Activated CD8-positive, alpha-beta memory T cell treated with anti-CD3 and anti-CD28 coated beads for 36 hours (primary cell): ENCODE results near the gene DLX4. TPM values are rescaled to one million over a fixed set of nuclear protein-coding genes. Genes with fewer than 3 reads are reported as not detected.

ENCODE experiments used
- CTCF ChIA-PET: fragments of 350-600 bp; sonication (Branson Sonifier 250); formaldehyde crosslinking; loops from one replicate; lab custom pipeline; 2021; ENCODE audit warnings: antibody characterized with exemption; lab: Charles Lee
- POLR2A ChIA-PET: fragments of 350-600 bp; sonication (Branson Sonifier 250); formaldehyde crosslinking; loops from one replicate; lab custom pipeline; 2021; ENCODE audit warnings: antibody characterized with exemption; lab: Charles Lee
- total RNA-seq, 2 experiments: library from RNA; stranded (reverse); gene quantifications; one replicate each; pipeline ENCODE4 v1.2.3, GENCODE V29; 2021

The DLX4 gene, protein sequence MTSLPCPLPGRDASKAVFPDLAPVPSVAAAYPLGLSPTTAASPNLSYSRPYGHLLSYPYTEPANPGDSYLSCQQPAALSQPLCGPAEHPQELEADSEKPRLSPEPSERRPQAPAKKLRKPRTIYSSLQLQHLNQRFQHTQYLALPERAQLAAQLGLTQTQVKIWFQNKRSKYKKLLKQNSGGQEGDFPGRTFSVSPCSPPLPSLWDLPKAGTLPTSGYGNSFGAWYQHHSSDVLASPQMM
- total RNA-seq, result under 1 TPM; 0.67 to 0.97 TPM

DNA sequence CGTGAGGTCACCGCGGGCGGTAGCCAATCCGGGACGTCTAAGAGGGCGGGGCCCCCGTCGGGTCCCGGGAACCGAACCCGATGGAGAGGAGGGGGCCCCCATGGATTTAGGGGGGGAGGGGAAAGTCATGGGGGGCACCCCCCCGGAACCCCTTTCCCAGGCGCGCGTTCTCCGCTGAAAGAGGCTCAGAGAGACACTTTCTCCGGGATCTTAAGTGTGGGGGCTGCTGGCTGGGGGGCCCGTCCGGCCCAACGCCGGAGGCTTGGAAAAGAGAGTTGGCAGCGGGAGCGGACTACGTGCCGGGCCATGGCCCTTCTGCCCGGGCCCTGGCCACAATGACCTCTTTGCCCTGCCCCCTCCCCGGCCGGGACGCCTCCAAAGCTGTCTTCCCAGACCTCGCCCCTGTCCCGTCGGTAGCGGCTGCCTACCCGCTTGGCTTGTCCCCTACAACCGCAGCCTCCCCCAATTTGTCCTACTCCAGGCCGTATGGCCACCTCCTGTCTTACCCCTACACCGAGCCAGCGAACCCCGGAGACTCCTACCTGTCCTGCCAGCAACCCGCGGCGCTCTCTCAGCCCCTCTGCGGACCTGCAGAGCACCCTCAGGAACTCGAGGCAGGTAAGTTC, at the start of gene DLX4:
Gene DLX4 (plus strand): TSS at position 57 of the 626 bp plus-strand sequence. CDS start 279 bp downstream, at position 336.
- CTCF ChIA-PET, result interaction anchor here (1.2 to 3.0 kb wide), 2 partner anchors 28 to 29 kb away, joined by 3 to 13 read pairs; no protein-coding TSS in a partner anchor
- POLR2A ChIA-PET, result no interaction called here

DNA sequence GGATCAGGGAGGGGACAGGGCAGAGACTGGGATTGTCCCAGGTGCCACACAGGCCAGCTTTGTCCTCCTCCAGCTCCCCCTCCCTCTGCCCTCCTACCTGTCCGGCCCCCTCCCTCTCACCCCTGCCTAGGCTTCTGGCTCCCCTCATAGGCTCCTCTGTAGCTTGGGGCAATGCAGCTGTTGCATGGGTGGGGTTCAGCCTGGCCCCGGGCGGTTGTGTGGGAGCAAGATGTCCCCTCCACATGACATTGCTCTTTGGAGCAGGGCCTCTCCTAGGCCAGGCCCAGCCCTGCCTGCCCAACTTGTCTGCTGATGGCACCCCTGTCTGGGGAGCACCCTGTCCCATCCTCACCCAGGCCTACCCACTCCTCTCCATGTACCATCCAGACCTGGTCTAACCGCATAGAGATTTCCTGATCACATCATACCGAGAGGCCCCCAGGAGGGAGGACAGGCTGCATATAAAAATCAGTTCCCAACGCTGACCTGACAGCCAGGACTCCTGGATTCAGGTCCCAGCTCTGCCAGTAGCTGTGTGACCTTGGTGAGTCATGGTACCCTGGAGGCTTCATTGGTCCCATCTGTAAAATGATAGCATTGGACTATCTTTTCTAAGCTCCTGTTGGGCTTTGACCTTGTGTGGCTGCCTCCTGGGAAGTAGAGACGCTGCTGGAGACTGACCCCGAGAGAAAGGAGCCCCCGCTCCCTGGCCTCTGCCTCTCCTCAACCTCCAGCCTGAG, 48.8 kb upstream of the DLX4 start:
- POLR2A ChIA-PET, result no interaction called here
- CTCF ChIA-PET, result no interaction called here

DNA sequence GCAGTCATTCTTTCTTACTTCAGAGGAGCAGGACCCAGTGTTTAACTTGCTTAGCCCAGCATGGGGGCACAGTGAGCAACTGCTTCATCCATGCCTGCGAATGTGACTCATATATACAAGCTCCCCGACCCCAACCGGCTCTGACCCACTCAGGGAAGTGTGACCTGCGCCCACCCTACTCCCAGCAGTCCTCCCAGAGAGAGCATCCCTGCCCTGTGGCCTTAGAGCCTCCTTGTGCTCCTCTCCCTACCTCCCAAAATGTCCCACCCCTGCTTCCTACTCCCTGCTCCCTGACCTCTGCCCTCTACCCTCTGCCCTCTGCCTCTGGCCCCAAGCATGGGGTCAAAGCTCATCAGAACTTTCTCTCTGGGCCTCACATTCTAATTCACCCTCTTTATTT, 46.9 kb upstream of the DLX4 start:
- CTCF ChIA-PET, result interaction anchor here (0.6 kb wide), 1 partner anchor 16 kb away, joined by 4 read pairs; no protein-coding TSS in a partner anchor
- POLR2A ChIA-PET, result no interaction called here

DNA sequence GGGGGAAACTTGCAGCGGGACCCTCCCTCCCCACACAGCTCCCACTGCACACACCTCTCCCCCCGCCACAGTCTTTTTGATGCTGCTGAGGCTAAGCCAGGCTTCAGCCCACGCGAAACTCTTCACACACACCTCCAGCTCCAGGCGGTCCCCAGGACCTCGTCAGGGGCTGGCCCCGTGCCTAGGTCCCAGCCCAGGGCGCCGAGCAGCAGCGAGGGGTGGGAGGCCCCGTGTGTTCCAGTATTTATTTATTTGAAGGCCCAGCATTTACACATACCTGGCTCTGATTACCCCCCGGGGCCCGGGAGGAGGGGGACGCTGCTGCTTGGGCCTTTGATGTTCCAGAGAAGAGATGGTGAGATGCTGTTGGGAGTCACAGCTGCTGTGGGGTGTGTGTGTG, 44.9 kb upstream of the DLX4 start:
- POLR2A ChIA-PET, result no interaction called here
- CTCF ChIA-PET, result no interaction called here

DNA sequence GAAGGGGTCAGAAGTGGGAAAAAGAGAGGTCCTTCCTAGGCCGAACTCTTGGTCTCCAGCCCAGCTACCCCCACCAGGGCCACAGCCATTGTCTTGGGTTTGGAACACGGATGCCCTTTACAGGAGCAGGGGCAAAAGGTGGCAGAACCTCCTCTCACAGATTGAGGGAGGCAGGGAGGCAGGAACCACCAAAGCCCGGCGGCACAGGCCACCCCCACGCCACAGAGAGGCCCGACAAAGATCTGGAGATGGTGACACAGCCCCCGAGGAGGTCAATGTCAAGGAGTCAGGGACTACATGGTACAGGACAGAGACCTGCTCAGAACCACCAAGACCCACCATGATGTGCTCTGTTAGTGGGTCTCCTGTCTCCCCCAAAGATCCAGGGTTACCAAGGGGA, 44.4 kb upstream of the DLX4 start:
- POLR2A ChIA-PET, result no interaction called here
- CTCF ChIA-PET, result no interaction called here

DNA sequence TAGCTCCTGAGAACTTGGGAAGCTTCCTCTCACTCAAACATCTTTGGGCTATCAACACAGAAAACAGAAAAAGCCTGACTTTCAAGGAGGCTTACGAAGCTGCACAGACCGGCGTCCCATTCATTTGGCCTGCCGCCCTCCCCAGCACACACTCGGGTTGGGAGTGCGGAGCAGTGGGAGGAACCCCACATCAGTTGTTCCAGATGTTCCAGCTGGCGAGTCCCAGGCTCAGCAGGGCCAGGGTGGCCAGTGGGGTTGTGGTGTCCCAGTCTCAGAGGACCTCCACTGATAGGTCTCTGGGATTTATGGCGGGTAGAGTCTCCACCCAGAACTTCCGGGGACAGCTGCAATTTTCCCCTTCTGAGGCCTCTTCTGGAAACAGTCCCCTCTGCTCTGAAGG, 43.1 kb upstream of the DLX4 start:
- CTCF ChIA-PET, result no interaction called here
- POLR2A ChIA-PET, result no interaction called here

DNA sequence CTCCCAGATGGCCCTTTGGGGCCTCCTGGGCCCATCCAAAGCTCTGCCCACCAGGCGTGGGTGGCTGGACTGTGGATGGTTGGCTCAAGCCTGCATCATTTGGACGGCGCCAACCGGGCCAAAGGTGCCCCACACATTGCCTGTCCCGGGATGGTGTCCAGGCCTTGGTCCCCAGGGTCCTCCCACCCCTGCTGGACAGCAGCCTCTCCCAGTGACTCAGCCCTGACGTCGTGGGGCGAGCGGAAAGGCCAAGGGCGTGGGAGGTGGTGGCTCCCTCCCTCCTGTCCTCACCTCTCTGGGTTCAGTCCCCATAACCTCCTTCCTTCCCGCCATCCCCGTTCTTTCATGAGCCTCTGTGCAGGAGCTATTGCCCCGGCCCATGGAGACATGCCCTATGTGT, 42.1 kb upstream of the DLX4 start:
- POLR2A ChIA-PET, result no interaction called here
- CTCF ChIA-PET, result no interaction called here

DNA sequence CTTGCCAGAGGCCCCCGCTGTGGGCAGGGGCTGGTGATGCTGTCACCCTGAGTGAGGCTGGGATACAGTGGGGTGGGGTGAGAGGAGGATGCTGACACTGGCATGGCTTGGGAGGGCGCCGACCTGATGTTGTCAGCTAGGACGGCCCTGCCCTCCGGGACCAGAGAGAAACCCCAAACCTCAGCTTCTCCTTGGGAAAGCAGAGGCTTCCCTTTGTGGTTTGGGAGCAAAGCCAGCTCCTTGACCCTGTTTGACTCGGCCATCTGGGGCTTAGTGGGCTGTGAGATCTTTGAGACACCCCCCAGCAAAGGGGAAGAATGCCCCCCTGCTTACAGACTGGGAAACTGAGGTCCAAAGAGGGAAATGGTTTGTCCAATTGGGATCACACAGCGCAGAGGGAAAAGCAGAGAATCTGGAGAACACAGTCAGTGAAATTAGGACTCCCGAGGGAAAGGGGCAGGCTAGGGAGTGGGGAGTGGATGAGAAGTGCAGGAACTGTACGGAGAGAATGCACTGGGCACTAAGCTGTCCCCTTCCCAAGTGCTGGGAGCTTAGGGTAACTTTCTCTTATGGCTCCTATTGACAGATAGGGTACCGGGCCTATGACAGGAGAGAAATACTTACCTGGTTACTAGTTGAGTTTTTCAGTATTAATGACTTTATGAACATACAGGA, 40.7 kb upstream of the DLX4 start:
- CTCF ChIA-PET, result interaction anchor here (0.8 kb wide), 1 partner anchor 70 kb away, joined by 3 read pairs; no protein-coding TSS in a partner anchor
- POLR2A ChIA-PET, result no interaction called here

DNA sequence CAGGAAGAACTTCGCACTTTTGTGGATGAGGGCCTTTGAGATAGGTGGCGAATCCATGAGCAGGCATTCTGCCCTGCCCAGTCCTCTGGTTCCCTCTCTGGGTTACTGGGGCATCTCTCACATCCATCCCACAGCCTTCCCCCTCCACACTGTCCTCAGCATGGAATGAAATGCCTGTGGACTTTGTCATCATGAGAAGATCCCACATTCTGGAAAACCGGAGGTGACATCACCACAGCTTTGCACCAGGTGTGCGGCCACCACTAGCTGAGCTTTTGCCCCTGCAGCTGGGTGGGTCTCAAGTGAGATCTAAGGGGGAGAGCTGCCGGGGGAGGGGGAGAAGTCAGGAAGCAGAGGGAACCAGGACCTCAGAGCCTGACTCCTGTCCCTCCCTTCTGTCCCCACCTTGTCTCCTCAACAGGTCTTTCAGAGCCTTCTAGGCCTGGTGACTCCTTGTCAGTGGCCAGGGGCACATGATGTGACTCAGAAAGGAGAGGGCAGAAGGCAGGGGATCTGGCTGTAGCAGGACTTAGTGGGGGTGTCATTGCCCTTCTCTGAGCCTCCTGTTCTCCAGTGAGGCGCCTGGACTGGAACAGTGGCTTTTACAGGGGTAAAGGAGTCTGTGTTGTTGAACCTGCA, 40.0 kb upstream of the DLX4 start:
- POLR2A ChIA-PET, result no interaction called here
- CTCF ChIA-PET, result no interaction called here

DNA sequence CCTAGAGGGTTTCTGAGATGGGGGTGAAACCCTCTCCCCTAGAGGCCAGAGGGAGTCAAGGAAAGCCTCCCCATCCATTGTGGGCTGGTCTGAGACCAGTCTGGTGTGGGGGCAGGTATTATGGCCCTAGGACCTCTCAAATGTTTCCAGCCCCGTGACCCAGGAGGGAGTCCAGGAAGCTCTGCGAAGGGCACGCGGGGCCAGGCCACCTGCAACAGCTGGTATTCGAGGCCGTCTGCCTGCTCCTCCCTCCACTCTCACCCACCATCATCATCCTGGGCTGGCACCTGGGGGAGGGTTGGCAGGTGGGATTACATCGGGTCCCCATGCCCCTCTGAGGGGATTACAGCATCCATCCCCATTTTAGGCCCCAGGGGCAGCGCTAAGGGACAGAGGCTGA, 38.1 kb upstream of the DLX4 start:
- ChIA-PET CTCF (interaction anchor here (1.1 kb wide), 1 partner anchor 20 kb away, joined by 3 read pairs; no protein-coding TSS in a partner anchor), POLR2A (no interaction called here)

DNA sequence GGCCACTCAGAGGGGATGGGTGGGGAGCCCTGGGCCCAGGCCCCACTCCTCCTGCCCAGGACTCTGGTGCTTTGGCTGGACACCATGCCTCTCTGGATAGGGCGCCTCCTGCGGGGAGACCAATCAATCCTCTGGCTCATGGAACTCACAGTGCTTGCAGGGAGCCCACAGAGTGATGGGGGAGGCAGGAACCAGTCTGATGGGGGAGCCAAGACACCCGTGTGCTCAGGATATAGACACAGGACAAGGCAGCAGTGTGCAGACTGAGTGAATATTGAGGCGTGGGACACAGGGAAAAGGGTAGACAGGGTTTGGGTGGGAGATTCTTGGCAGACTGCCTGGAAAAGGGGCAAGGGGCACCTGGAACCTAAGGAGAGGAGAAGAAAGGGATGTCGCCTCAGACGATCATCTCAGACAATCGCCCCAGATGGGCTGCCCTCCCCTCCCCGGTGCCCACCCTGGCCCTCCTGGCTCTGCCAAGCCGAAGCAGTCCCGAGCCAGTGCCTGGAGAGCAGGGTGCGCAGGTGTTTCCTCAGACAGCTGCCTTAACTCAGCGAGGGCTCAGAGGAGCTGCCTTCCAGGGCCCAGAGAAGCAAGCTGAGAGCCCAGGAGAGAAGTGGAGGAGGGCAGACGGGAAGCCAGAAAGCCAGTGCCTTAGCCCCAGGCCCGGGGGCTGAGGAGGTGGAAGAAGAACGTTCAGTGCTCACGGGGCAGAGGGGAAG, 37.4 kb upstream of the DLX4 start:
- CTCF ChIA-PET, result no interaction called here
- POLR2A ChIA-PET, result no interaction called here

DNA sequence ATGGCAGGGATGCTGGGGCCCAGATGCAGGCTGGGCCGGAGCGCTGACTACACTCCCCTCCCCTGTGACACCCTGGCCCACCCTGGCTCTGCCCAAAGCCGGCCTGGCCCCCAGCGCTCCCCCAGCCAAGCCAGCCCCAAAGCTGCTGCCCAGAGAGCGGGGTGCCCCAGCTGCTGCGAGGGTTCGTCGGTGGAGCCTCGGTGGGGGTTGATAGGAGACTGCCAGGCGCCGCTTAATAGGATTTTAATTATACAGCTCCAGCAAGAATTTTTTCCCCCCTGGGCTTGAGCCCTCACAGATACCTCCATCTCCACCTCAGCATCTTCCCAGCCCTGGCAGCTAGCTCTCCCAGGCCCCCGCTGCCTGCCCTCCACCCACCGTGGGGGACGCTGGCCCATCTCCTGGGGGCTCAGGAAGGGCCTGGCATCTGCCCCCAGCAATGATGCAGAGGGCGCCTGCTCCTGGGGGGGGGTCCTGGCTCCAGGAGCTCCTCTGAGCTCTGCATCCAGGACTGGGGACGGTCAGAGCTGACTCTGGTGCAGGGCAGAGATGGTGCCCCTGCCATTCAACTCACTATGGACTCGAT, 36.8 kb upstream of the DLX4 start:
- ChIA-PET CTCF (no interaction called here), POLR2A (no interaction called here)

DNA sequence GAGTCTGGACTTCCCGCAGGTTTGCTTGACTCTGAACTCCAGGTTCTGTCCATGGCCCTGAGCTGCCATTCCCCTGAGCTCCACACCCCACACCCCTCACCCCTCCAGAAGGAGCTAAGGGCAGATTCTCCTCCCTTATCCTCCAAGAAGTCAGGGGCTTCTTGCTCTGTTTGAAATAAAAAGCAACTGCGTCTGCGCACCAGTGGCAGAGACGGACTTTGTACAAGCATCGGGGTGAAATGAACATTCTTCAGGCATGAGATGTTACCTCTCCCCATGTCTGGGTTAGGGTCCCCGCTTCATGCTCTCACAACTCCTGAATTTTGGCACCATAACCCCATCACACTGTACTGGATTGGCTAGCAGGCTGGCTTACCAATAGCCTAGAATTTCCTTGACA, 36.1 kb upstream of the DLX4 start:
- ChIA-PET POLR2A (no interaction called here), CTCF (no interaction called here)

DNA sequence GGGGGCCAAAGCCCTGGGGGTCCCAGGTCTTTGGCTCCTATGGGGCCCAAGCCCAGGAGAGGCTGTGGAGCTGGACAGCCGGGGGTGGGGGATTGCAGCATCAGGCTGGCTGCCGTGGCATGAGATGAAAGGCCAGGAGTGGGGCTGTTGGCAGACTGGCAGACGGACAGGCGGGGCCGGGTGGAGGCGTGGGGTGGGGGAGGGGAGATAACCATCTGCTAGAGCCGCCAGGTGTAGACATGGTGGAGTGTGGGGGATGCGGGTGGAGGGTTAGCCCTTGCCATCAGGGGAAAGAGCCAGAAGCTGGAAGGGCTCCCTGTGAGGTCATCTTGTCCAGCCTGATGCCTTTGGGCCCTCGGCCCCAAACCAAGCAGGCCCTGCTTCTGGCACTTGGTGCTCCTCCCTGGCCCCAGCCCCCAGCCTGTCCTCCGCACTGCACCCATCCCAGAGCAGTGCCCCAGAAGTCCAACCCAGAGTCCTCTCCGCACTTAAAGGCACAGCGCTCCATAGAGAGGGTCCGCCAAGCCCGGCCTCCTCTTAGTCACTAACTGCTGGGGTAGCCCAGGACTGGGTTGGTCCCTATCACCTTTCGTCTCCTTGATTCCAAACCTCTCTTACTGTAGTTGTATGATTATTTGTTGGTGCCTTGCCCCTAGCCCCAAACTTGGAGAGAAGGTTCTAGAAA, 33.3 kb upstream of the DLX4 start:
- ChIA-PET POLR2A (no interaction called here), CTCF (no interaction called here)

DNA sequence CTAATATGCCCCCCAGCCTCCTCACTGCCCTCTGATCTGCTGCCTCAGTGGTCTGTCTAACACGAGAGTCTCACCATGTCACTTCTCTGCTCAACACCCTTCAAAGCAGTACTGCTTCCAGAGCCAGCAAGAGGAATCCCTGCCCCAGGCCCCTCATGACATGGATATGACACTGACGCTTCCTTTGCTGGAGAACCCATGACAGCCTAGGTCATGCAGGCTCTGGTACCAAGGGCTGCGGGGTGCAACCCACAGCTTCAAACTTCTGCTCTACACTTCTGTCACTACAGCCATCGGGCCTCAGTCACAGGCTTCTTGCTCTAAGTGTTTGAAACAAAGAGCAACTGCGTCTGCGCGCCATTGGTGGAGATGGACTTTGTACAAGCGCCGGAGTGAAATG, 32.6 kb upstream of the DLX4 start:
- ChIA-PET CTCF (no interaction called here), POLR2A (no interaction called here)

DNA sequence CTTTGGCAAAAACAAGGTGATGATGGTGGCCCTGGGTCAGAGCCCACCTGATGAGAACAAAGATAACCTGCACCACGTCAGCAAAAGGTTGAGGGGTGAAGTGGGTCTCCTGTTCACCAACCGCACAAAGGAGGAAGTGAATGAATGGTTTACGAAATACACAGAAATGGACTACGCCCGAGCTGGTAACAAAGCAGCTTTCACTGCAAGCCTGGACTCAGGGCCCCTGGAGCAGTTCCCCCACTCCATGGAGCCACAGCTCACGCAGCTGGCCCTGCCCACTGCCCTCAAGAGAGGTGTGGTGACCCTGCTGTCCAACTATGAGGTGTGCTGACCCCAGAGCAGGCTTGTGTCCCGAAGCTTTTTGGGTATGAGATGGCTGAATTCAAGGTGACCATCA, 29.7 kb upstream of the DLX4 start:
- POLR2A ChIA-PET, result no interaction called here
- CTCF ChIA-PET, result interaction anchor here (1.3 to 2.1 kb wide), 3 partner anchors 13 to 57 kb away, joined by 4 to 6 read pairs (median 4); no protein-coding TSS in a partner anchor

DNA sequence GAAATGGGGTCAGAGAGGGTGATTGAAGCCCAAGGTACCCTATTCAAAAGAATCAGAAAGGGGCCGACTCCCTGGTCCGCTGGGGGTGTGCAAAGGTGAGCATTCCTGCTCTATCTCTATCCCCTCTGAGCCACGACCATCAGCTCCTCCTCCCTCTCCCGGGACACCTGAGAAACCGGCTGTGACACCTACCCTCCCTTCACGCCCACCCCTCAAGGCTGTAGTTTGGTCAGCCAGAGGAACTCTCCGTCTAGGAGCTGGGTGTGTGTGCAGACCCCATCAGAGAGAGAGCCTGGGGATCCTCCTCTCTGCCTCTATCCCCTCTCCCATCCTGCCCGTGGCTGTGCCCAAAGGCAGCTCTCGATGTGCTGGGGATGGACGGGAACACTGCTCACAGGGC, 27.6 kb upstream of the DLX4 start:
- ChIA-PET POLR2A (no interaction called here), CTCF (interaction anchor here (0.7 kb wide), 1 partner anchor 298 kb away, joined by 3 read pairs; no protein-coding TSS in a partner anchor)

DNA sequence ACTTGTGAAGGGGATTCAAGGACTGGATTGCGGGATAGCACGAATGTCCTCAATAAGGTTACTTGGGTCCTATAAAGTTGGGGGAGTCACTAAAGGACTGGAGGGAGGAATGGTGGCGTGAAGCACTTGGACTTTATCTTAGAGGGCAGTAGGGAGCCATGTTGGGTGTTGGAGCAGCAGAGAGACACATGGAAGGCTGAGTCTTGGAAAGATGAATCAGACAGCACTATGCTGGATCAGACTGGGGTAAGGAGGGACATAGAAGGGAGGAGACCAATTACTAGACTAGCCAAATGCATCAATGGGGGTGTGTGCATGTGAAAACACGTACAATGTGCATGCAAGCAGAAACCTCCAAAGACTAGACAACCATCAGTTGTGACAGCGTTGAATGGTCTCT, 26.0 kb upstream of the DLX4 start:
- POLR2A ChIA-PET, result no interaction called here
- CTCF ChIA-PET, result no interaction called here
